ENCODE measurements around the gene THAP3.
"Not testable (repeated sequence)": the region's sequence is repeated elsewhere in the genome, so short reads cannot be mapped to it uniquely, and the experiment has no call there.

THAP3 gene

DNA sequence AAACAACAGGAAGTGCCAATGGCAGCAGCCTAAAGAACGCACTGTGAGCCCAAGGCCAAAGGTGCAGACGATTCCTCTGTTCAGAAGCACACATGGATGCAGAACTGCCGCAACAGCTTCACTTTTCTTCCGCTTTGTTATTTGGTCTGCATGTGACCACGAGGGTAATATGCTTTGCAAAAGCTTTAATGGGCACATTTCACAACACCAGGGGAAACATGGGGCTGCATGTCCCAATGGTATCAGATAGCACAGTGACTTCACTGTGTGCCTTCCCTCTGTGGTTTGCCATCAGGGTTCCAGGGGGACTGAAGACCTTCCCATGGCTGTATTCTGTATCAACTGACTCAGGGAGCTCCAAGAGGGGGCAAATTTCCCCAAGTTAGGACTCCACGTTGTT, 28.3 kb downstream of the THAP3 start:
- TF ChIP-seq, protein P1, sequence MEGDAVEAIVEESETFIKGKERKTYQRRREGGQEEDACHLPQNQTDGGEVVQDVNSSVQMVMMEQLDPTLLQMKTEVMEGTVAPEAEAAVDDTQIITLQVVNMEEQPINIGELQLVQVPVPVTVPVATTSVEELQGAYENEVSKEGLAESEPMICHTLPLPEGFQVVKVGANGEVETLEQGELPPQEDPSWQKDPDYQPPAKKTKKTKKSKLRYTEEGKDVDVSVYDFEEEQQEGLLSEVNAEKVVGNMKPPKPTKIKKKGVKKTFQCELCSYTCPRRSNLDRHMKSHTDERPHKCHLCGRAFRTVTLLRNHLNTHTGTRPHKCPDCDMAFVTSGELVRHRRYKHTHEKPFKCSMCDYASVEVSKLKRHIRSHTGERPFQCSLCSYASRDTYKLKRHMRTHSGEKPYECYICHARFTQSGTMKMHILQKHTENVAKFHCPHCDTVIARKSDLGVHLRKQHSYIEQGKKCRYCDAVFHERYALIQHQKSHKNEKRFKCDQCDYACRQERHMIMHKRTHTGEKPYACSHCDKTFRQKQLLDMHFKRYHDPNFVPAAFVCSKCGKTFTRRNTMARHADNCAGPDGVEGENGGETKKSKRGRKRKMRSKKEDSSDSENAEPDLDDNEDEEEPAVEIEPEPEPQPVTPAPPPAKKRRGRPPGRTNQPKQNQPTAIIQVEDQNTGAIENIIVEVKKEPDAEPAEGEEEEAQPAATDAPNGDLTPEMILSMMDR (conservative IDR thresholded peaks at IDR 0.05; ENCODE audit: control insufficient read depth, insufficient read depth, low read depth, low read length), result no peak
- H3K4me3 ChIP-seq (ENCODE audit: control insufficient read depth, low read depth, low read length), result no peak overlapping the region
- DNase-seq (ENCODE audit: low read depth), result no peak

GRCh38 chr1:6653436-6654290, 29.0 kb downstream of the THAP3 start:
- H3K4me3 ChIP-seq (ENCODE audit: control insufficient read depth, low read depth, low read length), result no peak overlapping the region
- TF ChIP-seq, protein P1 (conservative IDR thresholded peaks at IDR 0.05; ENCODE audit: control insufficient read depth, insufficient read depth, low read depth, low read length), result no peak
- no peak for DNase-seq (ENCODE audit: low read depth)

GRCh38 chr1:6657138-6657537, 32.5 kb downstream of the THAP3 start:
- TF ChIP-seq, protein P1 (conservative IDR thresholded peaks at IDR 0.05; ENCODE audit: control insufficient read depth, insufficient read depth, low read depth, low read length), result no peak
- no peak for DNase-seq (ENCODE audit: low read depth)
- no peak overlapping the region for H3K4me3 ChIP-seq (ENCODE audit: control insufficient read depth, low read depth, low read length)

DNA sequence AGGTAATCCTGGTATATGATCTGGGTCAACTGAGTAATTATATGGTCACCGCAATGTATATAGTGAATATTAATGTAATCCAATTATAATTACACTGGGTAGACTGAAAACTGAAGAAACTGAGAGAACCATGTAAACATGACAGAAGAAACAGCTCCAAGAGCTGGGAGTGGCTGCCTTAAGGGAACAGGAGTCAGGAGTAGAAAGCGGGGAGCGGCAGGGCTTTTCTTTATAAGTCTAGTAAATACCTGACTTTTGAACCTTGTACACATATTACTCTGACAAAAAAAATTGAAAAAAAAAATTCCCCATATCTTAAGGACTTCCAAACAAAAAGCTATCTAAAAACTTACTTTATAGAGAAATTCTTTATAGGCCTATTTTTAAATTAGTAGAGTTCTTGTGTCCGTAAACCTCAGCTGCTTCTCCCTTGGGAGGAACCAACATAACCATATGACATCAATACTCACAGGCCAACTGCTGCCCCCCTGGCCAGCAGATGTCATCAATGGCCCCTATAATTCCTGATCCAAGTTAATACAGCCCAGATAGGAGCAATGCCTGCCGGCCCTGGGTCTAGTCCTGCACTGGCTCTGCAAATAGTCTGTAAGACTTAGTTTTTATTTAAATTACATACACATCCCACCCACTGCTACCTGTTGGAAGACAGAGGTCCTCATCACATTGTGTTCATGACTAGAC, 33.8 kb downstream of the THAP3 start:
- no peak overlapping the region for H3K4me3 ChIP-seq (ENCODE audit: control insufficient read depth, low read depth, low read length)
- DNase-seq (ENCODE audit: low read depth), result no peak
- TF ChIP-seq, protein P1 (conservative IDR thresholded peaks at IDR 0.05; ENCODE audit: control insufficient read depth, insufficient read depth, low read depth, low read length), result no peak

GRCh38 chr1:6660415-6661049, 35.9 kb downstream of the THAP3 start:
- no peak for DNase-seq (ENCODE audit: low read depth)
- H3K4me3 ChIP-seq (ENCODE audit: control insufficient read depth, low read depth, low read length), result no peak overlapping the region
- TF ChIP-seq, protein P1 (conservative IDR thresholded peaks at IDR 0.05; ENCODE audit: control insufficient read depth, insufficient read depth, low read depth, low read length), result no peak

DNA sequence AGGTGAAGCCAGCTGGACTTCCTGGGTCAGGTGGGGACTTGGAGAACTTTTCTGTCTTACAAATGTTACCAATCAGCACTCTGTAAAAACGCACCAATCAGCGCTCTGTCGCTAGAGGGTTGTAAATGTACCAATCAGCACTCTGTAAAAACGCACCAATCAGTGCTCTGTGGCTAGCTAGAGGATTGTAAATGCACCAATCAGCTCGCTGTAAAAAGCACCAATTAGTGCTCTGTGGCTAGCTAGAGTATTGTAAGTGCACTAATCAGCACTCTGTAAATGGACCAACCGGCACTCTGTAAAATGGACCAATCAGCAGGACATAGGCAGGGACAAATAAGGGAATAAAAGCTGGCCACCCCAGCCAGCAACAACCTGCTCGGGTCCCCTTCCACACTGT, 37.8 kb downstream of the THAP3 start:
- H3K4me3 ChIP-seq (ENCODE audit: control insufficient read depth, low read depth, low read length); DNase-seq (ENCODE audit: low read depth): not testable (repeated sequence)

DNA sequence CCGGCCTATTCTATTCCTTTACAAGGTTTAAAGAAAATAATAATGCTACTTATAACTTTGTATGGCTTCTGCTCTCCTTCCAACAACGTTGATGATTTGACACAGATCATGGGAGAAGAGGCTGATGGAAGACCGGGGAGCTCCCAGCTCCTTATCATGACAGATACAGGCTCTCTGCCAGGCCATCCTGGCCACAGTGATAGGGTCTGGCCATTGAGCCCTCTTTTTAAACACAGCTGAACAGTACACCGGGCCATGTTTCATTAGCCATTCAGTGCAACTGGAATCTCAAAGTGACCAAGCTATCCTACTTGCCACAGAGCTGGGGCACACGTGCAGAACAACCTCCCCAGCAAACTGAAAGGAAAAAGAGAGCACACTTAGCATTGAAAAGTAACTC, 42.0 kb downstream of the THAP3 start:
- no peak overlapping the region for H3K4me3 ChIP-seq (ENCODE audit: control insufficient read depth, low read depth, low read length)
- TF ChIP-seq, protein P1 (conservative IDR thresholded peaks at IDR 0.05; ENCODE audit: control insufficient read depth, insufficient read depth, low read depth, low read length), result no peak
- no peak for DNase-seq (ENCODE audit: low read depth)
